Measurements from ENCODE around the gene ATXN1. TPM values are rescaled to one million over a fixed set of nuclear protein-coding genes. Genes with fewer than 3 reads are reported as not detected.

ATXN1 gene
- 10 to 100 TPM in 1 of 3 donors, 1 to 10 TPM in 2; 6.9 to 14.7 (median 8.0) TPM for polyA plus RNA-seq

DNA sequence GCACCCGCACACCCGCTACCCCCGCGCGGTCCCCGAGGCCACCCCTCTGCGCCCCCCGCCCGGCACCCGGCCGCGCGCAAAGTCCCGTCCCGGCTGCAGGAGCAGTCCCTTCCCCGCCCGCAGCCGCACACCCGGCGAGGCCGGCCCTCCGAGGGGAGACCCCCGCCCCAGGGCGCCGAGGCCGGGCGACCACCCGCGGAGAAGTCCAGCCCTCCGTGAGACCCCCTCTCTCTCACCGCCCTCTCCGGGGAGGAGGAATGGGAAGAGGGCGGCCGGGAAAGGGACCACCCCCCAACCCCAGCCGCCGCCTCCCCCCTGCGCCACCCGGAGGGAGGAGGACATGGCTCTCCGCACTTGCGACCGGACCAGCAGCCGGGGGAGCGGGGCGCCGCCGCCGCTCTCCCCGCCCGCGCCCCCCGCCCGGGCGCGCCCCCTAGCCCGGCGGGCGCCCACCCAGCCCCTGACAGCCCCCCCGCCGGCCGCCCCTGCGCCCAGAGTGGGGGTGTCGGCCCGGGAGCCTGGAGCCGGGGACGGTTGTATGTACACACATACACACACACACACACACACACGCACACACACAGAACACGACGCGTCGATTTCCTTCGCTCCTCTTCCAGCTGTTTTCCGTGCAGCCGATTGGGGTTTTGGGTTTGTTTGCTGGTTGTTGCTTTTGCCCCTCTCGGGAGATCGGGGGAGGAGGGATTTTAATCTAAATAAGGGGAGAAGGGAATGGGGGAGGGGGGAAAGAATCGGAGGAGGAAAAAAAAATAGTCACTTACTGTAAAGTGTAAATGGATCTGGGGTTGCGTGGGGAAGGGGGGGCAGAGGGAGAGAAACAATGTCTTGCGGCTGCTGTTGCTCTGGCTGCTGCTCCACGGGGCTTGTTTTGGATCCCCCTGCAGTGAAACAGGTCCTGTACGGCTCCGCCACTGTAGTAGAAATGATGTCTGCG lies at the start of gene ATXN1:
ATXN1 (minus strand) TSS at position 945 of the 955 bp plus-strand sequence.
- H3K27ac Mint-ChIP-seq = peak within 1 kb of the TSS; percentile 97 to 99 (median 98)
- peak within 1 kb of the TSS; percentile 94 to 99 (median 98) for H3K4me3 Mint-ChIP-seq
- H3K4me1 Mint-ChIP-seq = peaks cover 49 to 71% of the 10 kb centered on the region in 2 donors
- peak; percentile 50 to 53 (median 52) for DNase-seq
- no peaks in the 10 kb centered on the region for H3K9me3 Mint-ChIP-seq
- peaks cover 7 to 33% (median 30%) of the 10 kb centered on the region in 3 donors for H3K27me3 Mint-ChIP-seq (ENCODE audit: low read depth in 3 of 3)
- H3K36me3 Mint-ChIP-seq = peaks cover 0 to 4% (median 0%) of the 10 kb centered on the region in 3 donors

GRCh38 chr6:16810411-16810810 lies 49.2 kb upstream of the ATXN1 start:
- no peak for DNase-seq
- Mint-ChIP-seq H3K36me3 (peaks cover 9 to 17% (median 12%) of the 10 kb centered on the region in 3 donors), H3K4me1 (no peaks in the 10 kb centered on the region), H3K27ac (no peak overlapping the region), H3K27me3 (ENCODE audit: low read depth in 3 of 3) (peaks cover 1 to 3% (median 2%) of the 10 kb centered on the region in 3 donors), H3K4me3 (no peak overlapping the region), H3K9me3 (peaks cover 9 to 21% (median 18%) of the 10 kb centered on the region in 6 donors)

GRCh38 chr6:16809753-16810358 lies 48.6 kb upstream of the ATXN1 start:
- Mint-ChIP-seq H3K27ac (no peak overlapping the region), H3K9me3 (peaks cover 9 to 21% (median 18%) of the 10 kb centered on the region in 6 donors), H3K4me1 (no peaks in the 10 kb centered on the region), H3K36me3 (peaks cover 9 to 17% (median 12%) of the 10 kb centered on the region in 3 donors), H3K27me3 (ENCODE audit: low read depth in 3 of 3) (peaks cover 1 to 3% (median 2%) of the 10 kb centered on the region in 3 donors), H3K4me3 (no peak overlapping the region)
- DNase-seq = no peak

- H3K27ac Mint-ChIP-seq = no peak overlapping the region
- peaks cover 1 to 5% (median 3%) of the 10 kb centered on the region in 3 donors for H3K27me3 Mint-ChIP-seq (ENCODE audit: low read depth in 3 of 3)
- H3K4me3 Mint-ChIP-seq = no peak overlapping the region
- H3K9me3 Mint-ChIP-seq = peaks cover 5 to 14% (median 12%) of the 10 kb centered on the region in 6 donors
- peaks cover 9 to 11% (median 10%) of the 10 kb centered on the region in 3 donors for H3K36me3 Mint-ChIP-seq
- no peaks in the 10 kb centered on the region for H3K4me1 Mint-ChIP-seq
- no peak for DNase-seq
Measured at GRCh38 chr6:16807956-16808355, 46.7 kb upstream of the ATXN1 start.

DNA sequence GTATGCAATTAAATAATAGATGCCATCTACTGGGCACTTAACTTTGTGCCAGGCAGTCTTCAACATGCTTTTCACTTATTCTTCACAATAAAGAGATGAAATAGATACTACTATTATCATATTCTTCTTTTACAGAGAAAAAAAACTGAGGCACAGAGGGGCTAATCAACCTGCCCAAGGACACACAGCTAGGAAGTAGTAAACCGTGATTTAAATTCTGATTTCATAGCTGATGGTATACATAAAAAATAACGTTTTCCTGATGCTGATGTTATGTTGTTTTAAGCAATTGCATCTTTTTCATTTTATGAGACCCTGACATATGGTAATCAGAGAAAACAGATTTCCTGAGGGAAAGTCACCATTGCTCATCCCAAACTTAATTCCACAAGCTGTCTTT lies 45.1 kb upstream of the ATXN1 start:
- H3K27ac Mint-ChIP-seq = no peak overlapping the region
- no peak for DNase-seq
- H3K36me3 Mint-ChIP-seq = peaks cover 0 to 4% (median 0%) of the 10 kb centered on the region in 3 donors
- no peak overlapping the region for H3K4me3 Mint-ChIP-seq
- peaks cover 0 to 5% (median 1%) of the 10 kb centered on the region in 3 donors for H3K27me3 Mint-ChIP-seq (ENCODE audit: low read depth in 3 of 3)
- H3K9me3 Mint-ChIP-seq = peaks cover 0 to 3% (median 0%) of the 10 kb centered on the region in 6 donors
- no peaks in the 10 kb centered on the region for H3K4me1 Mint-ChIP-seq

GRCh38 chr6:16805243-16805950 lies 44.1 kb upstream of the ATXN1 start:
- H3K36me3 Mint-ChIP-seq = peaks cover 0 to 4% (median 0%) of the 10 kb centered on the region in 3 donors
- H3K4me3 Mint-ChIP-seq = no peak overlapping the region
- no peak overlapping the region for H3K27ac Mint-ChIP-seq
- no peaks in the 10 kb centered on the region for H3K9me3 Mint-ChIP-seq
- no peak for DNase-seq
- peaks cover 0 to 5% (median 1%) of the 10 kb centered on the region in 3 donors for H3K27me3 Mint-ChIP-seq (ENCODE audit: low read depth in 3 of 3)
- no peaks in the 10 kb centered on the region for H3K4me1 Mint-ChIP-seq

DNA sequence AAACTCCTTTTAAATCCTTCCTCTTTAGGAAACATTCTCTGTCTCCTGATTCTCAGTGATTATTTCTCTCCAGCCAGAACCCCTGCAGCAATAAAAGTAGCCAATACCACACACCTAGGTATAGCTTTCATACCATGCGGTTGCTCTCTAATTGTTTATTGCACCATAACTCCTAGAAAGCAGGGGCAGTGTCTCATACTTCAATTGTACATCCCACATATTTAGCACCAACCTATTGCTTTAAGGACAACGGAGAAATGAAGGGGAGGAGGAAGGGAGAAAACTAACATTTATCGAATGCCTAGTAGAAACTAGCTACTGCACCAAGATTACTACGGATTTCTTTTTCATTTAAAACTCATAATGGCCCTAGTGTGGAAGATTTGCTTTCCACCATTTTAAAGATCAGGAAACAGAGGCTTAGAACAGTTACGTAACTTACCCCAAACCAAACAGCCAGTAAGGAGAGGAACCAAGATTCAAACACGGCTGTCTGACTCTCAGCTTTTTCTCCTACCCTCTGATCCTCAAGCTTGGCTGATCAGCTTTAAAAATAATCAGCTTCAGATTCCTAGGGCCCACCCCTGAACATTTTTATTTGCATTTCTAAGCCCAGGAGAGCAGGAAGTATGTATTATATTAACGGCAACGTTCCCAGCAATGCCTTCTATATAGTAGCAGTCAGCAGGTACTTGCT lies 43.4 kb upstream of the ATXN1 start:
- Mint-ChIP-seq H3K9me3 (no peaks in the 10 kb centered on the region), H3K27ac (peak overlapping the region in 1 of 6 donors; percentile 37), H3K27me3 (ENCODE audit: low read depth in 3 of 3) (peaks cover 0 to 3% (median 1%) of the 10 kb centered on the region in 3 donors), H3K4me1 (no peaks in the 10 kb centered on the region), H3K4me3 (no peak overlapping the region), H3K36me3 (no peaks in the 10 kb centered on the region)
- DNase-seq = no peak

- Mint-ChIP-seq H3K9me3 (no peaks in the 10 kb centered on the region), H3K4me1 (no peaks in the 10 kb centered on the region), H3K4me3 (no peak overlapping the region), H3K27me3 (ENCODE audit: low read depth in 3 of 3) (peaks cover 0 to 3% (median 1%) of the 10 kb centered on the region in 3 donors), H3K27ac (no peak overlapping the region), H3K36me3 (no peaks in the 10 kb centered on the region)
- DNase-seq = no peak
Measured at GRCh38 chr6:16803294-16804200, 42.3 kb upstream of the ATXN1 start.

DNA sequence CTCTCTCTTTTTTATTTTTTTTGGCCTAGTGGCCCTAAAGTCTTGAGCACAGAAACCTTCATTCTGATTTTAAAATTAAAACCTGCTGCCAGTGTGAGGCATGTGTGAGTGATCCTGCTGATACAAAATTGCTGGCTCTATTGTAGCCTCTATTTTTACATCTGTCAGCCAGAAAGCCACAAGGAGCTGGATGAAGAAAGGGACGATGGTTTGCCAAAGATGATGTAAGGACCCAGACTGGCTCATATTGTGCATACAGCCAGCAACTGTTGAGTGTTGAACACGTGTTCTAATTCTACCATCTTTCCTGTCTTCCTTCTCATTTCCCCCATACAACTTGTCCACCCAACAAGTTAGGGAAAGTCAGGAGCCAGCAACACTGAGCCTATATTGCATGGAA lies 40.8 kb upstream of the ATXN1 start:
- no peaks in the 10 kb centered on the region for H3K36me3 Mint-ChIP-seq
- no peak for DNase-seq
- H3K27me3 Mint-ChIP-seq (ENCODE audit: low read depth in 3 of 3) = peaks cover 0 to 2% (median under 1%) of the 10 kb centered on the region in 3 donors
- H3K9me3 Mint-ChIP-seq = no peaks in the 10 kb centered on the region
- H3K4me3 Mint-ChIP-seq = no peak overlapping the region
- no peaks in the 10 kb centered on the region for H3K4me1 Mint-ChIP-seq
- H3K27ac Mint-ChIP-seq = no peak overlapping the region

DNA sequence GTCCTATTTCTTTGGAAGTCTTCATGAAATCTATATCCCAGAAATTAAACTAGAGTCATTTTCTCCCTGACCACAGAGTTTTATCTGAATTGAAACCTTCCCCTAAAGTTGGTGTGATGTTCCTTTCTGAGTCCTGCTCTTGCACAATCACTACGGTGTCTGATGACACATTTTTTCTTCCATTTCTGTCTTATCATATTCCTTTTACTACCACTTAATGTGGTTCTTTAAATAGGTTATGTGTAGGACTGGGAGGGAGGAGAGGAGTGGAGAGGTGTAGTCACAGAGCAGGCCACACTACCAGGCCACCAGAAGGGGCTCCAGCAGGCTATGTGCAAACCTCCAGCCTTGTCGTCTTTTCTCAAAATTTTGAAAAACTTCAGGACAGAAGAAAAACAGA lies 39.7 kb upstream of the ATXN1 start:
- no peaks in the 10 kb centered on the region for H3K4me1 Mint-ChIP-seq
- no peaks in the 10 kb centered on the region for H3K9me3 Mint-ChIP-seq
- H3K27me3 Mint-ChIP-seq (ENCODE audit: low read depth in 3 of 3) = peaks cover 0 to 3% (median 2%) of the 10 kb centered on the region in 3 donors
- no peak overlapping the region for H3K27ac Mint-ChIP-seq
- H3K36me3 Mint-ChIP-seq = no peaks in the 10 kb centered on the region
- DNase-seq = no peak
- no peak overlapping the region for H3K4me3 Mint-ChIP-seq

GRCh38 chr6:16800341-16800740 lies 39.1 kb upstream of the ATXN1 start:
- H3K27ac Mint-ChIP-seq = no peak overlapping the region
- DNase-seq = no peak
- H3K4me3 Mint-ChIP-seq = no peak overlapping the region
- no peaks in the 10 kb centered on the region for H3K9me3 Mint-ChIP-seq
- H3K4me1 Mint-ChIP-seq = no peaks in the 10 kb centered on the region
- peaks cover 0 to 3% (median 2%) of the 10 kb centered on the region in 3 donors for H3K27me3 Mint-ChIP-seq (ENCODE audit: low read depth in 3 of 3)
- no peaks in the 10 kb centered on the region for H3K36me3 Mint-ChIP-seq
